ENCODE measurements around the gene ARHGEF3. TPM values are rescaled to one million over a fixed set of nuclear protein-coding genes. Genes with fewer than 3 reads are reported as not detected.

Gene ARHGEF3
- total RNA-seq, 1 donor, result 21.7 TPM

- Histone ChIP-seq H3K27ac (ENCODE audit: low read depth, low read length) (no peak overlapping the region), H3K79me2 (ENCODE audit: insufficient read depth, low read length) (no peaks in the 10 kb centered on the region), H4K20me1 (ENCODE audit: insufficient read depth, low read length) (no peaks in the 10 kb centered on the region), H3K4me2 (ENCODE audit: insufficient read depth, low read length) (no peak overlapping the region), H3K27me3 (ENCODE audit: insufficient read depth, low read length) (no peaks in the 10 kb centered on the region), H2AFZ (ENCODE audit: low read length) (no peak overlapping the region), H3K4me1 (ENCODE audit: insufficient read depth, low read length) (peaks cover 18% of the 10 kb centered on the region), H3K4me3 (ENCODE audit: insufficient read depth, low read length) (no peak overlapping the region), H3K36me3 (ENCODE audit: insufficient read depth, low read length) (no peaks in the 10 kb centered on the region), H3K9me3 (ENCODE audit: low read depth, low read length) (no peaks in the 10 kb centered on the region)
- TF ChIP-seq, protein P1, sequence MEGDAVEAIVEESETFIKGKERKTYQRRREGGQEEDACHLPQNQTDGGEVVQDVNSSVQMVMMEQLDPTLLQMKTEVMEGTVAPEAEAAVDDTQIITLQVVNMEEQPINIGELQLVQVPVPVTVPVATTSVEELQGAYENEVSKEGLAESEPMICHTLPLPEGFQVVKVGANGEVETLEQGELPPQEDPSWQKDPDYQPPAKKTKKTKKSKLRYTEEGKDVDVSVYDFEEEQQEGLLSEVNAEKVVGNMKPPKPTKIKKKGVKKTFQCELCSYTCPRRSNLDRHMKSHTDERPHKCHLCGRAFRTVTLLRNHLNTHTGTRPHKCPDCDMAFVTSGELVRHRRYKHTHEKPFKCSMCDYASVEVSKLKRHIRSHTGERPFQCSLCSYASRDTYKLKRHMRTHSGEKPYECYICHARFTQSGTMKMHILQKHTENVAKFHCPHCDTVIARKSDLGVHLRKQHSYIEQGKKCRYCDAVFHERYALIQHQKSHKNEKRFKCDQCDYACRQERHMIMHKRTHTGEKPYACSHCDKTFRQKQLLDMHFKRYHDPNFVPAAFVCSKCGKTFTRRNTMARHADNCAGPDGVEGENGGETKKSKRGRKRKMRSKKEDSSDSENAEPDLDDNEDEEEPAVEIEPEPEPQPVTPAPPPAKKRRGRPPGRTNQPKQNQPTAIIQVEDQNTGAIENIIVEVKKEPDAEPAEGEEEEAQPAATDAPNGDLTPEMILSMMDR (IDR thresholded peaks at IDR 0.05; ENCODE audit: extremely low read depth, low read depth, low read length), result no peak
- no peak for DNase-seq (ENCODE audit: insufficient read length, low spot score, missing footprints)
Measured at GRCh38 chr3:56787784-56788256, 13.9 kb downstream of the ARHGEF3 start.

- TF ChIP-seq, protein P1 (IDR thresholded peaks at IDR 0.05; ENCODE audit: extremely low read depth, low read depth, low read length), result no peak
- no peaks in the 10 kb centered on the region for H3K79me2 ChIP-seq (ENCODE audit: insufficient read depth, low read length)
- no peaks in the 10 kb centered on the region for H3K27me3 ChIP-seq (ENCODE audit: insufficient read depth, low read length)
- H3K27ac ChIP-seq (ENCODE audit: low read depth, low read length), result no peak overlapping the region
- no peak overlapping the region for H3K4me3 ChIP-seq (ENCODE audit: insufficient read depth, low read length)
- peaks cover 19% of the 10 kb centered on the region for H3K4me1 ChIP-seq (ENCODE audit: insufficient read depth, low read length)
- no peak overlapping the region for H2AFZ ChIP-seq (ENCODE audit: low read length)
- no peaks in the 10 kb centered on the region for H3K36me3 ChIP-seq (ENCODE audit: insufficient read depth, low read length)
- no peak for DNase-seq (ENCODE audit: insufficient read length, low spot score, missing footprints)
- no peaks in the 10 kb centered on the region for H4K20me1 ChIP-seq (ENCODE audit: insufficient read depth, low read length)
- no peaks in the 10 kb centered on the region for H3K9me3 ChIP-seq (ENCODE audit: low read depth, low read length)
- no peak overlapping the region for H3K4me2 ChIP-seq (ENCODE audit: insufficient read depth, low read length)
Measured at GRCh38 chr3:56787258-56787775, 14.4 kb downstream of the ARHGEF3 start.

GRCh38 chr3:56785499-56785898 lies 16.2 kb downstream of the ARHGEF3 start:
- Histone ChIP-seq H3K4me1 (ENCODE audit: insufficient read depth, low read length) (peaks cover 19% of the 10 kb centered on the region), H3K27me3 (ENCODE audit: insufficient read depth, low read length) (no peaks in the 10 kb centered on the region), H4K20me1 (ENCODE audit: insufficient read depth, low read length) (no peaks in the 10 kb centered on the region), H3K9me3 (ENCODE audit: low read depth, low read length) (no peaks in the 10 kb centered on the region), H3K4me3 (ENCODE audit: insufficient read depth, low read length) (no peak overlapping the region), H2AFZ (ENCODE audit: low read length) (no peak overlapping the region), H3K27ac (ENCODE audit: low read depth, low read length) (no peak overlapping the region), H3K79me2 (ENCODE audit: insufficient read depth, low read length) (no peaks in the 10 kb centered on the region), H3K36me3 (ENCODE audit: insufficient read depth, low read length) (no peaks in the 10 kb centered on the region), H3K4me2 (ENCODE audit: insufficient read depth, low read length) (no peak overlapping the region)
- no peak for DNase-seq (ENCODE audit: insufficient read length, low spot score, missing footprints)
- TF ChIP-seq, protein P1 (IDR thresholded peaks at IDR 0.05; ENCODE audit: extremely low read depth, low read depth, low read length), result no peak

DNA sequence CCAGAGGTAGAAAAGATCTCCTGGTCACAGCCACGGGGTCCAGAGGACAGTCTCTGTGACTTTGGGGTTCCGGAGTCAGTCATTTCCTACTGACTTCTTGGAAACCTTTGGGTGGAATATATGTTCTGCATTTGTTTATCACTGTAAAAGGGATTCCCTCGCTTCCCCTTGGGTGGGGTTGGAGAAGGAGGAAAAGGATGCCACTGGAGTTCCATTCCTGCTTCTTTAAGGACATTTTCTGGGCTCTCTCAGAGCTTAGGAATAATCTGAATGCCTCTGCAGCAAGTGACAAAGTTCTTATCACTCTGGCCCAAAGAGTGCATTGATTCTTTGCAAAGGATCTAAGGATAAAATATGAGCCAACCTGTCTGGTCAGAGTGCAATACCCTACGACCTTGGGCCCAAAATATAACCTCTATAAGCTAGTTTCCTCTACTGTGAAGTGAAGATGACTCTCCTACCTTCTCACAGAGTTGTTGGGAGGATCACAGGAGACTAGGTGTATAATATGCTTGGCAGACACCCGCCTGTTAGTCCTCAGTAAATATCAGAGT lies 17.2 kb downstream of the ARHGEF3 start:
- H3K4me2 ChIP-seq (ENCODE audit: insufficient read depth, low read length), result peak overlapping the region; percentile 65
- H3K27ac ChIP-seq (ENCODE audit: low read depth, low read length), result peak overlapping the region; percentile 60
- no peaks in the 10 kb centered on the region for H3K36me3 ChIP-seq (ENCODE audit: insufficient read depth, low read length)
- H2AFZ ChIP-seq (ENCODE audit: low read length), result peak overlapping the region; percentile 42
- H3K9me3 ChIP-seq (ENCODE audit: low read depth, low read length), result no peaks in the 10 kb centered on the region
- no peak for DNase-seq (ENCODE audit: insufficient read length, low spot score, missing footprints)
- no peak overlapping the region for H3K4me3 ChIP-seq (ENCODE audit: insufficient read depth, low read length)
- TF ChIP-seq, protein P1 (IDR thresholded peaks at IDR 0.05; ENCODE audit: extremely low read depth, low read depth, low read length), result no peak
- no peaks in the 10 kb centered on the region for H4K20me1 ChIP-seq (ENCODE audit: insufficient read depth, low read length)
- no peaks in the 10 kb centered on the region for H3K79me2 ChIP-seq (ENCODE audit: insufficient read depth, low read length)
- no peaks in the 10 kb centered on the region for H3K27me3 ChIP-seq (ENCODE audit: insufficient read depth, low read length)
- H3K4me1 ChIP-seq (ENCODE audit: insufficient read depth, low read length), result peaks cover 19% of the 10 kb centered on the region

All from osteoblast (primary cell).